HepG2 (cell line): ENCODE data around the gene CHMP1A. TPM values are rescaled to one million over a fixed set of nuclear protein-coding genes. Genes with fewer than 3 reads are reported as not detected.

Source experiments
- GATAD2A ChIP-seq: IDR thresholded peaks from 2 replicates; pipeline ENCODE4 v1.6.1; 2016
- MEF2D ChIP-seq: sonication (generic); formaldehyde crosslinking; IDR thresholded peaks from 2 replicates; pipeline ENCODE4 v1.5.1; 2020; ENCODE audit warnings: mild to moderate bottlenecking, missing genetic modification reagents
- MXI1 ChIP-seq: IDR thresholded peaks from 3 replicates; pipeline ENCODE4 v1.6.1; 2012; ENCODE audit warnings: low read depth, low read length, inconsistent platforms, borderline replicate concordance
- MZF1 ChIP-seq: sonication (generic); formaldehyde crosslinking; IDR thresholded peaks from 2 replicates; pipeline ENCODE4 v1.8.1; 2023; ENCODE audit warnings: mild to moderate bottlenecking, missing genetic modification reagents, borderline replicate concordance
- NFE2L2 ChIP-seq: fragments of 150-350 bp; IDR thresholded peaks from 2 replicates; pipeline ENCODE4 v1.6.1; 2014; ENCODE audit warnings: low read length
- PAF1 ChIP-seq: IDR thresholded peaks from 2 replicates; pipeline ENCODE4 v1.6.1; 2016; ENCODE audit warnings: missing genetic modification reagents, missing compliant biosample characterization
- PCBP1 ChIP-seq: fragments of 200-400 bp; formaldehyde crosslinking; IDR thresholded peaks from 2 replicates; pipeline ENCODE4 v1.6.1; 2017; ENCODE audit warnings: mild to moderate bottlenecking, low read depth, low read length, borderline replicate concordance
- POLR2A ChIP-seq, 2 experiments: IDR thresholded peaks; 2 replicates each; pipeline ENCODE4 v1.6.1; 2011; ENCODE audit warnings: low read depth in 2 of 2, low read length in 2 of 2, mild to moderate bottlenecking in 1 of 2, moderate library complexity in 1 of 2; ENCODE audit not compliant: insufficient read depth in 1 of 2
- RAD21 ChIP-seq: fragments of 450-650 bp; formaldehyde crosslinking; IDR thresholded peaks from 2 replicates; pipeline ENCODE4 v1.5.0; 2020; ENCODE audit warnings: mild to moderate bottlenecking
- TFAP4 ChIP-seq: sonication (generic); IDR thresholded peaks from 2 replicates; pipeline ENCODE4 v1.6.1; 2016; ENCODE audit warnings: low read depth, borderline replicate concordance
- XRCC5 ChIP-seq: fragments of 200-400 bp; formaldehyde crosslinking; optimal IDR thresholded peaks from 2 replicates; pipeline ENCODE3; 2017; ENCODE audit warnings: mild to moderate bottlenecking, low read length
- ZBTB33 ChIP-seq: sonication (generic); formaldehyde crosslinking; IDR thresholded peaks from 2 replicates; pipeline ENCODE4 v1.4.0; 2020; ENCODE audit warnings: missing genetic modification reagents
- ZNF788 ChIP-seq: sonication (generic); formaldehyde crosslinking; IDR thresholded peaks from 2 replicates; pipeline ENCODE4 v1.5.0; 2020; ENCODE audit warnings: mild to moderate bottlenecking, missing genetic modification reagents, borderline replicate concordance
- ZNF792 ChIP-seq: IDR thresholded peaks from 2 replicates; pipeline ENCODE4 v1.6.1; 2016
- polyA plus RNA-seq, 8 experiments: library from polyadenylated mRNA; depleted of rRNA in 3 of 8; stranded (reverse) in 7 of 8; unstranded in 1 of 8; fragments of >200 nt; fragmentation: Illumina TruSeq in 4 of 8; extraction: Trizol in 4 of 8; gene quantifications; 2 replicates each; pipeline versions ENCODE4 v1.2.1 to v1.2.3, GENCODE V29; 2011 to 2016; ENCODE audit warnings: low read depth in 4 of 8, missing spikeins in 1 of 8, mixed read lengths in 1 of 8; ENCODE audit not compliant: insufficient read depth in 1 of 8
- total RNA-seq, 5 experiments: library from RNA; depleted of rRNA; stranded (reverse); fragments of >200 nt; fragmentation: Illumina TruSeq; extraction: Trizol; gene quantifications; 2 replicates each; pipeline ENCODE4 v1.2.3, GENCODE V29; 2016; ENCODE audit warnings: low read depth in 1 of 5
- TF ChIP-seq, protein P1 (sequence below): sonication (generic); formaldehyde crosslinking; IDR thresholded peaks from 2 replicates; pipeline ENCODE4 v1.4.0; 2020; ENCODE audit warnings: missing genetic modification reagents
- TF ChIP-seq, protein P2 (sequence below): sonication (generic); formaldehyde crosslinking; IDR thresholded peaks from 2 replicates; pipeline ENCODE4 v1.8.1; 2023; ENCODE audit warnings: missing genetic modification reagents, inconsistent platforms, borderline replicate concordance
- TF ChIP-seq, protein P3 (sequence below): sonication (generic); formaldehyde crosslinking; IDR thresholded peaks from 2 replicates; pipeline ENCODE4 v1.8.0; 2022; ENCODE audit warnings: mild to moderate bottlenecking, missing genetic modification reagents, moderate library complexity
- TF ChIP-seq, protein P4 (sequence below): sonication (generic); formaldehyde crosslinking; IDR thresholded peaks from 2 replicates; pipeline ENCODE4 v1.4.0; 2020; ENCODE audit warnings: mild to moderate bottlenecking, missing genetic modification reagents

Gene CHMP1A
- total and polyA plus RNA-seq, 2 of the 13 experiments (the other 11 are each of a cell fraction or from before 2014, with no cell fraction given) = 69.4 to 73.3 TPM

- peak; percentile 68; the same call in 1 of the 2 replicates for TF ChIP-seq TFAP4
- TF ChIP-seq NFE2L2 = no peak
- TF ChIP-seq, protein P1, sequence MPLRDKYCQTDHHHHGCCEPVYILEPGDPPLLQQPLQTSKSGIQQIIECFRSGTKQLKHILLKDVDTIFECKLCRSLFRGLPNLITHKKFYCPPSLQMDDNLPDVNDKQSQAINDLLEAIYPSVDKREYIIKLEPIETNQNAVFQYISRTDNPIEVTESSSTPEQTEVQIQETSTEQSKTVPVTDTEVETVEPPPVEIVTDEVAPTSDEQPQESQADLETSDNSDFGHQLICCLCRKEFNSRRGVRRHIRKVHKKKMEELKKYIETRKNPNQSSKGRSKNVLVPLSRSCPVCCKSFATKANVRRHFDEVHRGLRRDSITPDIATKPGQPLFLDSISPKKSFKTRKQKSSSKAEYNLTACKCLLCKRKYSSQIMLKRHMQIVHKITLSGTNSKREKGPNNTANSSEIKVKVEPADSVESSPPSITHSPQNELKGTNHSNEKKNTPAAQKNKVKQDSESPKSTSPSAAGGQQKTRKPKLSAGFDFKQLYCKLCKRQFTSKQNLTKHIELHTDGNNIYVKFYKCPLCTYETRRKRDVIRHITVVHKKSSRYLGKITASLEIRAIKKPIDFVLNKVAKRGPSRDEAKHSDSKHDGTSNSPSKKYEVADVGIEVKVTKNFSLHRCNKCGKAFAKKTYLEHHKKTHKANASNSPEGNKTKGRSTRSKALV (CRISPR knock-in tag) = no peak; the same call in 1 of the 2 replicates
- TF ChIP-seq ZNF792 (CRISPR knock-in tag) = peak; percentile 33; the same call in 1 of the 2 replicates
- peak; percentile 96 for TF ChIP-seq RAD21 (CRISPR knock-in tag)
- peak; percentile 71; the same call in 1 of the 2 replicates for TF ChIP-seq PCBP1
- peak; percentile 69 for TF ChIP-seq ZBTB33
- no peak for TF ChIP-seq PAF1
- 0 out of 2 replicates have a peak, but pooled peaks have one; percentile 17 for TF ChIP-seq MZF1 (CRISPR knock-in tag)
- TF ChIP-seq, protein P2, sequence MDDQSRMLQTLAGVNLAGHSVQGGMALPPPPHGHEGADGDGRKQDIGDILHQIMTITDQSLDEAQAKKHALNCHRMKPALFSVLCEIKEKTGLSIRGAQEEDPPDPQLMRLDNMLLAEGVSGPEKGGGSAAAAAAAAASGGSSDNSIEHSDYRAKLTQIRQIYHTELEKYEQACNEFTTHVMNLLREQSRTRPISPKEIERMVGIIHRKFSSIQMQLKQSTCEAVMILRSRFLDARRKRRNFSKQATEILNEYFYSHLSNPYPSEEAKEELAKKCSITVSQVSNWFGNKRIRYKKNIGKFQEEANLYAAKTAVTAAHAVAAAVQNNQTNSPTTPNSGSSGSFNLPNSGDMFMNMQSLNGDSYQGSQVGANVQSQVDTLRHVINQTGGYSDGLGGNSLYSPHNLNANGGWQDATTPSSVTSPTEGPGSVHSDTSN (CRISPR knock-in tag) = no peak
- TF ChIP-seq, protein P3, sequence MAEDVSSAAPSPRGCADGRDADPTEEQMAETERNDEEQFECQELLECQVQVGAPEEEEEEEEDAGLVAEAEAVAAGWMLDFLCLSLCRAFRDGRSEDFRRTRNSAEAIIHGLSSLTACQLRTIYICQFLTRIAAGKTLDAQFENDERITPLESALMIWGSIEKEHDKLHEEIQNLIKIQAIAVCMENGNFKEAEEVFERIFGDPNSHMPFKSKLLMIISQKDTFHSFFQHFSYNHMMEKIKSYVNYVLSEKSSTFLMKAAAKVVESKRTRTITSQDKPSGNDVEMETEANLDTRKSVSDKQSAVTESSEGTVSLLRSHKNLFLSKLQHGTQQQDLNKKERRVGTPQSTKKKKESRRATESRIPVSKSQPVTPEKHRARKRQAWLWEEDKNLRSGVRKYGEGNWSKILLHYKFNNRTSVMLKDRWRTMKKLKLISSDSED = no peak
- peak; percentile 69; the same call in 1 of the 2 replicates for TF ChIP-seq ZNF788 (CRISPR knock-in tag)
- TF ChIP-seq MXI1 = peak; percentile 99
- TF ChIP-seq XRCC5 = peak; percentile 97
- TF ChIP-seq POLR2A (IDR thresholded peaks at IDR 0.05; ENCODE audit: insufficient read depth in 1 of 2, low read depth in 2 of 2, low read length in 2 of 2) = no peak
- TF ChIP-seq GATAD2A = peak; percentile 76
- TF ChIP-seq, protein P4, sequence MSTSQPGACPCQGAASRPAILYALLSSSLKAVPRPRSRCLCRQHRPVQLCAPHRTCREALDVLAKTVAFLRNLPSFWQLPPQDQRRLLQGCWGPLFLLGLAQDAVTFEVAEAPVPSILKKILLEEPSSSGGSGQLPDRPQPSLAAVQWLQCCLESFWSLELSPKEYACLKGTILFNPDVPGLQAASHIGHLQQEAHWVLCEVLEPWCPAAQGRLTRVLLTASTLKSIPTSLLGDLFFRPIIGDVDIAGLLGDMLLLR (CRISPR knock-in tag) = no peak
- TF ChIP-seq MEF2D (CRISPR knock-in tag) = peak; percentile 68; the same call in 1 of the 2 replicates
These were observed 42.7 kb upstream of the CHMP1A start (continued) for GRCh38 chr16:89700100-89700648.
